Neural progenitor cell (in vitro differentiated cells): ENCODE data around the gene SSUH2. TPM values are rescaled to one million over a fixed set of nuclear protein-coding genes. Genes with fewer than 3 reads are reported as not detected.

Experiments used
- DNase-seq: peaks from one replicate; pipeline ENCODE4 v3.0.0-alpha.2; 2016; ENCODE audit warnings: low spot score
- H2AFZ ChIP-seq: fragments of 200-600 bp; sonication (generic); replicated peaks from 2 replicates; pipeline ENCODE4 v1.6.1; 2016; ENCODE audit warnings: antibody characterized with exemption
- H3F3A ChIP-seq: fragments of 200-600 bp; sonication (generic); 2 replicates; pipeline ENCODE4 v1.6.1; 2016; ENCODE audit warnings: antibody characterized with exemption, low read depth
- H3K27ac ChIP-seq: fragments of 200-600 bp; sonication (generic); 2 replicates; pipeline ENCODE4 v1.5.1; 2016; ENCODE audit warnings: mild to moderate bottlenecking
- H3K27me3 ChIP-seq: fragments of 200-600 bp; sonication (generic); 2 replicates; pipeline ENCODE4 v1.6.1; 2016; ENCODE audit warnings: mild to moderate bottlenecking, moderate library complexity
- H3K36me3 ChIP-seq: fragments of 200-600 bp; sonication (generic); 2 replicates; pipeline ENCODE4 v1.5.1; 2016
- H3K4me1 ChIP-seq: fragments of 200-600 bp; sonication (generic); 2 replicates; pipeline ENCODE4 v1.6.1; 2016; ENCODE audit warnings: mixed run types
- H3K4me2 ChIP-seq: fragments of 200-600 bp; sonication (generic); 2 replicates; pipeline ENCODE4 v1.6.1; 2016
- H3K4me3 ChIP-seq: fragments of 200-600 bp; sonication (generic); 2 replicates; pipeline ENCODE4 v1.5.1; 2016
- H3K79me2 ChIP-seq: fragments of 200-600 bp; sonication (generic); 2 replicates; pipeline ENCODE4 v1.6.1; 2016; ENCODE audit warnings: low read depth
- H3K9ac ChIP-seq: fragments of 200-600 bp; sonication (generic); 2 replicates; pipeline ENCODE4 v1.6.1; 2016
- H3K9me3 ChIP-seq: fragments of 200-600 bp; sonication (generic); 2 replicates; pipeline ENCODE4 v1.5.1; 2016; ENCODE audit warnings: low read depth
- H4K20me1 ChIP-seq: fragments of 200-600 bp; sonication (generic); 2 replicates; pipeline ENCODE4 v1.6.1; 2016; ENCODE audit warnings: low read depth
- H3K27ac Mint-ChIP-seq: 3 replicates; pipeline ENCODE4 v1.8.0; 2021; ENCODE audit warnings: mixed read lengths
- H3K27me3 Mint-ChIP-seq: 2 replicates; pipeline ENCODE4 v1.8.0; 2022; ENCODE audit warnings: low read depth, mild to moderate bottlenecking, inconsistent platforms, moderate library complexity, mixed read lengths; ENCODE audit not compliant: insufficient read depth
- H3K36me3 Mint-ChIP-seq: 3 replicates; pipeline ENCODE4 v1.8.0; 2021; ENCODE audit warnings: mixed read lengths
- H3K4me1 Mint-ChIP-seq: 3 replicates; pipeline ENCODE4 v1.8.0; 2021; ENCODE audit warnings: mixed read lengths
- H3K4me3 Mint-ChIP-seq: 3 replicates; pipeline ENCODE4 v1.8.0; 2021; ENCODE audit warnings: mild to moderate bottlenecking, moderate library complexity, mixed read lengths
- H3K9me3 Mint-ChIP-seq: 3 replicates; pipeline ENCODE4 v1.8.0; 2020; ENCODE audit warnings: mixed read lengths
- EZH2 ChIP-seq: fragments of 200-600 bp; sonication (generic); IDR thresholded peaks from 2 replicates; pipeline ENCODE4 v1.6.1; 2017; ENCODE audit warnings: antibody characterized with exemption, mild to moderate bottlenecking, moderate library complexity
- EZH2phosphoT487 ChIP-seq: fragments of 200-600 bp; sonication (generic); IDR thresholded peaks from 2 replicates; pipeline ENCODE4 v1.6.1; 2017; ENCODE audit warnings: antibody characterized with exemption
- total RNA-seq: library from RNA; depleted of rRNA; stranded (reverse); fragments of >200 nt; gene quantifications from 2 replicates; pipeline ENCODE4 v1.2.3, GENCODE V29; 2015; ENCODE audit warnings: low replicate concordance
- TF ChIP-seq, protein P1 (sequence below): fragments of 200-600 bp; sonication (generic); IDR thresholded peaks from 2 replicates; pipeline ENCODE4 v1.5.1; 2017; ENCODE audit warnings: antibody characterized with exemption, mild to moderate bottlenecking

SSUH2 gene
- total RNA-seq, 1 donor from 2014 or later, result 0.37 TPM

- Histone ChIP-seq H4K20me1 (no peaks in the 10 kb centered on the region), H3K9ac (no peak overlapping the region), H3K36me3 (no peaks in the 10 kb centered on the region), H3K4me3 (no peak overlapping the region), H3K4me2 (no peak overlapping the region), H3K4me1 (peaks cover 18% of the 10 kb centered on the region), H3F3A (no peaks in the 10 kb centered on the region), H2AFZ (no peak overlapping the region), H3K27me3 (no peaks in the 10 kb centered on the region), H3K9me3 (no peaks in the 10 kb centered on the region), H3K27ac (no peak overlapping the region), H3K79me2 (no peaks in the 10 kb centered on the region)
- TF ChIP-seq EZH2 (no peak), EZH2phosphoT487 (no peak)
- TF ChIP-seq, protein P1, sequence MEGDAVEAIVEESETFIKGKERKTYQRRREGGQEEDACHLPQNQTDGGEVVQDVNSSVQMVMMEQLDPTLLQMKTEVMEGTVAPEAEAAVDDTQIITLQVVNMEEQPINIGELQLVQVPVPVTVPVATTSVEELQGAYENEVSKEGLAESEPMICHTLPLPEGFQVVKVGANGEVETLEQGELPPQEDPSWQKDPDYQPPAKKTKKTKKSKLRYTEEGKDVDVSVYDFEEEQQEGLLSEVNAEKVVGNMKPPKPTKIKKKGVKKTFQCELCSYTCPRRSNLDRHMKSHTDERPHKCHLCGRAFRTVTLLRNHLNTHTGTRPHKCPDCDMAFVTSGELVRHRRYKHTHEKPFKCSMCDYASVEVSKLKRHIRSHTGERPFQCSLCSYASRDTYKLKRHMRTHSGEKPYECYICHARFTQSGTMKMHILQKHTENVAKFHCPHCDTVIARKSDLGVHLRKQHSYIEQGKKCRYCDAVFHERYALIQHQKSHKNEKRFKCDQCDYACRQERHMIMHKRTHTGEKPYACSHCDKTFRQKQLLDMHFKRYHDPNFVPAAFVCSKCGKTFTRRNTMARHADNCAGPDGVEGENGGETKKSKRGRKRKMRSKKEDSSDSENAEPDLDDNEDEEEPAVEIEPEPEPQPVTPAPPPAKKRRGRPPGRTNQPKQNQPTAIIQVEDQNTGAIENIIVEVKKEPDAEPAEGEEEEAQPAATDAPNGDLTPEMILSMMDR, result no peak
- Mint-ChIP-seq H3K36me3 (no peaks in the 10 kb centered on the region), H3K9me3 (peaks cover 2% of the 10 kb centered on the region), H3K27me3 (peaks cover 3% of the 10 kb centered on the region), H3K4me1 (peaks cover 38% of the 10 kb centered on the region), H3K4me3 (no peak overlapping the region), H3K27ac (peak overlapping the region; percentile 42)
- DNase-seq, result no peak
Observed at GRCh38 chr3:8637348-8637747, 7.2 kb downstream of the SSUH2 start.

DNA sequence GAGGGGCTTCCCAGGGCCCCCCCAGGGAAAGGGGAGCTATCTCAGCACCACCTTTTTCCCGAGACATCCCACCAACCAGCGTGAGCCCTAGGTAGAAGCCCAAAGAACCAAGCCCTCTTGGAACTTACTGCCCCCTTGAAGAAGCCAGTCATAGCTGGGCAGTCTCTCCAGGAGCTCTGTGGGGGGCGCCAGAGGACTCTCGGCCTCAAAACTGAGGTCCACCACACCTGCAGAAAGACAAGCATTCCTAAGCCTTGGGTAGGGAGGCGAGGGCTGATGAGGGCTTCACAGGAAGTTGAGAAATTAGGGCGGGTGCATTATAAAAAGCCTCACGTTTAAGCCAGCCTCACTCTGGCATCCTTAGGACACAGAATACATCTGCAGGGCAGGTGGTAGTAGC, 9.0 kb downstream of the SSUH2 start:
- H3K4me2 ChIP-seq, result no peak overlapping the region
- H3K4me3 ChIP-seq, result no peak overlapping the region
- Mint-ChIP-seq H3K4me3 (no peak overlapping the region), H3K36me3 (no peaks in the 10 kb centered on the region), H3K27ac (no peak overlapping the region), H3K4me1 (peaks cover 49% of the 10 kb centered on the region), H3K9me3 (peaks cover 2% of the 10 kb centered on the region), H3K27me3 (peaks cover 5% of the 10 kb centered on the region)
- no peak overlapping the region for H2AFZ ChIP-seq
- no peaks in the 10 kb centered on the region for H3K36me3 ChIP-seq
- H3K4me1 ChIP-seq, result peaks cover 24% of the 10 kb centered on the region
- H3K9ac ChIP-seq, result no peak overlapping the region
- no peaks in the 10 kb centered on the region for H3K79me2 ChIP-seq
- no peak for TF ChIP-seq EZH2
- TF ChIP-seq, protein P1, result peak; percentile 16
- H3K27me3 ChIP-seq, result no peaks in the 10 kb centered on the region
- no peaks in the 10 kb centered on the region for H4K20me1 ChIP-seq
- no peaks in the 10 kb centered on the region for H3K9me3 ChIP-seq
- H3K27ac ChIP-seq, result no peak overlapping the region
- no peak for DNase-seq
- H3F3A ChIP-seq, result no peaks in the 10 kb centered on the region

GRCh38 chr3:8635125-8635524, 9.5 kb downstream of the SSUH2 start:
- Histone ChIP-seq H3K36me3 (no peaks in the 10 kb centered on the region), H3K4me3 (no peak overlapping the region), H2AFZ (no peak overlapping the region), H3K9ac (no peak overlapping the region), H3K4me1 (peaks cover 24% of the 10 kb centered on the region), H3K27ac (no peak overlapping the region), H3K9me3 (no peaks in the 10 kb centered on the region), H3K27me3 (no peaks in the 10 kb centered on the region), H3K79me2 (no peaks in the 10 kb centered on the region), H3F3A (no peaks in the 10 kb centered on the region), H4K20me1 (no peaks in the 10 kb centered on the region), H3K4me2 (no peak overlapping the region)
- DNase-seq, result no peak
- no peaks in the 10 kb centered on the region for H3K36me3 Mint-ChIP-seq
- peaks cover 46% of the 10 kb centered on the region for H3K4me1 Mint-ChIP-seq
- peak overlapping the region; percentile 88 for H3K27ac Mint-ChIP-seq
- H3K9me3 Mint-ChIP-seq, result peaks cover 2% of the 10 kb centered on the region
- TF ChIP-seq EZH2phosphoT487 (no peak), EZH2 (no peak)
- TF ChIP-seq, protein P1, result no peak
- H3K27me3 Mint-ChIP-seq, result peaks cover 5% of the 10 kb centered on the region
- no peak overlapping the region for H3K4me3 Mint-ChIP-seq
